Sigmoid colon (tissue), 4 donors: Measurements from ENCODE around the gene CENPF.

Source experiments
- EP300 ChIP-seq, 4 donors: sonication (generic); formaldehyde crosslinking; IDR thresholded peaks; one replicate each; pipeline ENCODE4 v1.6.1; 2017; ENCODE audit warnings: antibody characterized with exemption in 4 of 4
- POLR2A ChIP-seq, 2 donors: fragments of 450-650 bp; IDR thresholded peaks; one replicate each; pipeline ENCODE4 v1.6.1; 2016; ENCODE audit warnings: antibody characterized with exemption in 2 of 2, mild to moderate bottlenecking in 2 of 2, moderate library complexity in 2 of 2
- TF ChIP-seq, protein P1 (sequence below), 4 experiments: fragments of 450-650 bp in 3 of 4; fragments of 200-600 bp in 1 of 4; IDR thresholded peaks; one replicate each; pipeline ENCODE4 v1.5.1; 2016 to 2019; ENCODE audit warnings: antibody characterized with exemption in 4 of 4, mild to moderate bottlenecking in 3 of 4, moderate library complexity in 2 of 4

- TF ChIP-seq, protein P1, sequence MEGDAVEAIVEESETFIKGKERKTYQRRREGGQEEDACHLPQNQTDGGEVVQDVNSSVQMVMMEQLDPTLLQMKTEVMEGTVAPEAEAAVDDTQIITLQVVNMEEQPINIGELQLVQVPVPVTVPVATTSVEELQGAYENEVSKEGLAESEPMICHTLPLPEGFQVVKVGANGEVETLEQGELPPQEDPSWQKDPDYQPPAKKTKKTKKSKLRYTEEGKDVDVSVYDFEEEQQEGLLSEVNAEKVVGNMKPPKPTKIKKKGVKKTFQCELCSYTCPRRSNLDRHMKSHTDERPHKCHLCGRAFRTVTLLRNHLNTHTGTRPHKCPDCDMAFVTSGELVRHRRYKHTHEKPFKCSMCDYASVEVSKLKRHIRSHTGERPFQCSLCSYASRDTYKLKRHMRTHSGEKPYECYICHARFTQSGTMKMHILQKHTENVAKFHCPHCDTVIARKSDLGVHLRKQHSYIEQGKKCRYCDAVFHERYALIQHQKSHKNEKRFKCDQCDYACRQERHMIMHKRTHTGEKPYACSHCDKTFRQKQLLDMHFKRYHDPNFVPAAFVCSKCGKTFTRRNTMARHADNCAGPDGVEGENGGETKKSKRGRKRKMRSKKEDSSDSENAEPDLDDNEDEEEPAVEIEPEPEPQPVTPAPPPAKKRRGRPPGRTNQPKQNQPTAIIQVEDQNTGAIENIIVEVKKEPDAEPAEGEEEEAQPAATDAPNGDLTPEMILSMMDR (IDR thresholded peaks at IDR 0.05) = no peak
- no peak for TF ChIP-seq POLR2A (IDR thresholded peaks at IDR 0.05)
- TF ChIP-seq EP300 (IDR thresholded peaks at IDR 0.05) = no peak
Observed at GRCh38 chr1:214662223-214662785, 59.3 kb downstream of the CENPF start.
